Endothelial cell of umbilical vein (primary cell): Measurements from ENCODE around the gene TEK. TPM values are rescaled to one million over a fixed set of nuclear protein-coding genes. Genes with fewer than 3 reads are reported as not detected.
"Not testable (repeated sequence)": the region's sequence is repeated elsewhere in the genome, so short reads cannot be mapped to it uniquely, and the experiment has no call there.

Source experiments
- BruUV-seq: library from RNA; stranded (reverse); fragments of 400-500 nt; replicated peaks from 2 replicates; lab custom pipeline; 2021; lab: Mats Ljungman, UMichigan
- CTCF ChIA-PET: fragments of 300-600, 350-600 bp; sonication (Branson Sonifier 250); formaldehyde crosslinking; loops from one replicate; lab custom pipeline; 2021; ENCODE audit warnings: antibody characterized with exemption, inconsistent platforms; lab: Charles Lee
- POLR2A ChIA-PET: fragments of 300-600, 350-600 bp; sonication (Branson Sonifier 250); formaldehyde crosslinking; loops from one replicate; lab custom pipeline; 2021; ENCODE audit warnings: antibody characterized with exemption, inconsistent platforms; lab: Charles Lee
- DNase-seq: peaks from one replicate; pipeline ENCODE4 v3.0.0-alpha.2; 2011; ENCODE audit warnings: low read depth, low spot score
- FAIRE-seq: peaks from 2 replicates; lab custom pipeline; 2011; peaks lifted over from hg19 to GRCh38; lab: Jason Lieb, UNC
- H2AFZ ChIP-seq: 2 replicates; pipeline ENCODE4 v1.6.0; 2012; ENCODE audit warnings: low read depth, low read length, control low read depth, inconsistent platforms
- H3K27ac ChIP-seq: 2 replicates; pipeline ENCODE4 v1.5.1; 2011; ENCODE audit warnings: low read depth, mild to moderate bottlenecking, control low read depth, low read length, moderate library complexity; ENCODE audit not compliant: insufficient read depth
- H3K27me3 ChIP-seq, 2 experiments: 2 replicates each; pipeline versions ENCODE4 v1.6.0 to v1.6.1; 2011; ENCODE audit warnings: low read length in 2 of 2, mixed read lengths in 1 of 2; ENCODE audit not compliant: control insufficient read depth in 2 of 2, insufficient read depth in 2 of 2
- H3K36me3 ChIP-seq, 2 experiments: 2 replicates in 1 of 2; 3 replicates in 1 of 2; pipeline ENCODE4 v1.5.1; 2011; ENCODE audit warnings: low read length in 2 of 2, mild to moderate bottlenecking in 1 of 2, moderate library complexity in 1 of 2; ENCODE audit not compliant: control insufficient read depth in 2 of 2, insufficient read depth in 2 of 2; ENCODE audit errors: extremely low read depth in 1 of 2
- H3K4me1 ChIP-seq: 3 replicates; pipeline ENCODE4 v1.5.1; 2011; ENCODE audit warnings: mild to moderate bottlenecking, low read length; ENCODE audit not compliant: control insufficient read depth, insufficient read depth; ENCODE audit errors: extremely low read depth
- H3K4me2 ChIP-seq: 2 replicates; pipeline ENCODE4 v1.6.1; 2011; ENCODE audit warnings: low read length, control low read depth, mixed read lengths; ENCODE audit not compliant: insufficient read depth
- H3K4me3 ChIP-seq, 3 experiments: fragments of 200-600 bp in 1 of 3; sonication (generic), shearing (Covaris generic) in 1 of 3; replicated peaks in 1 of 3; 2 replicates each; pipeline ENCODE4 v1.5.1; 2011 to 2016; ENCODE audit warnings: control low read depth in 3 of 3, low read length in 3 of 3, mild to moderate bottlenecking in 2 of 3, inconsistent platforms in 1 of 3, low read depth in 1 of 3, moderate library complexity in 1 of 3; ENCODE audit not compliant: insufficient read depth in 1 of 3
- H3K79me2 ChIP-seq: 2 replicates; pipeline ENCODE4 v1.6.0; 2012; ENCODE audit warnings: low read length, inconsistent platforms; ENCODE audit not compliant: control insufficient read depth, insufficient read depth
- H3K9ac ChIP-seq: replicated peaks from 2 replicates; pipeline ENCODE3; 2011; ENCODE audit warnings: low read length, control low read depth; ENCODE audit not compliant: insufficient read depth; ENCODE audit errors: extremely low read depth
- H3K9me1 ChIP-seq: replicated peaks from 3 replicates; pipeline ENCODE4 v1.6.0; 2011; ENCODE audit warnings: mild to moderate bottlenecking, low read length; ENCODE audit not compliant: control insufficient read depth, insufficient read depth; ENCODE audit errors: extremely low read depth
- H3K9me3 ChIP-seq: replicated peaks from 2 replicates; pipeline ENCODE4 v1.5.1; 2012; ENCODE audit warnings: low read length, inconsistent platforms; ENCODE audit not compliant: control insufficient read depth, insufficient read depth
- H4K20me1 ChIP-seq: replicated peaks from 2 replicates; pipeline ENCODE3; 2011; ENCODE audit warnings: mild to moderate bottlenecking, low read length; ENCODE audit not compliant: control insufficient read depth, insufficient read depth; ENCODE audit errors: extremely low read depth
- EZH2 ChIP-seq: IDR thresholded peaks from 2 replicates; pipeline ENCODE4 v1.6.1; 2012; ENCODE audit warnings: borderline replicate concordance, low read depth, mild to moderate bottlenecking, moderate library complexity, low read length, inconsistent platforms; ENCODE audit not compliant: severe bottlenecking
- GATA2 ChIP-seq: IDR thresholded peaks from 2 replicates; pipeline ENCODE4 v1.7.0; 2011; ENCODE audit warnings: low read depth, mild to moderate bottlenecking, moderate library complexity, mixed read lengths, low read length; ENCODE audit not compliant: insufficient read length, insufficient read depth
- JUN ChIP-seq: IDR thresholded peaks from 2 replicates; pipeline ENCODE4 v1.6.1; 2011; ENCODE audit warnings: borderline replicate concordance, low read depth; ENCODE audit not compliant: insufficient read length, insufficient read depth
- MAX ChIP-seq: IDR thresholded peaks from 2 replicates; pipeline ENCODE4 v1.6.1; 2011; ENCODE audit not compliant: insufficient read depth, insufficient read length
- MYC ChIP-seq: IDR thresholded peaks from one replicate; pipeline ENCODE4 v1.6.1; 2011; ENCODE audit warnings: mild to moderate bottlenecking, low read depth, low read length
- POLR2A ChIP-seq: IDR thresholded peaks from 2 replicates; pipeline ENCODE4 v1.6.1; 2012; ENCODE audit warnings: low read depth, mild to moderate bottlenecking, control low read depth, low read length
- POLR2AphosphoS5 ChIP-seq: IDR thresholded peaks from 2 replicates; pipeline ENCODE4 v1.6.1; 2012; ENCODE audit warnings: low read depth, mild to moderate bottlenecking, control low read depth, low read length, moderate library complexity; ENCODE audit not compliant: insufficient read depth
- dilution Hi-C: fragments of 300-500 bp; cut with MboI; formaldehyde crosslinking; loops from one replicate; pipeline ENCODE4 v1.15.0; 2019; ENCODE audit warnings: low sequenced_read_pairs; ENCODE audit not compliant: extremely low pct_ligation_motif_present
- intact Hi-C: fragments of 100-400 bp; cut with micrococcal nuclease; formaldehyde crosslinking; loops from one replicate; pipeline ENCODE4 v1.10.0; 2022
- polyA plus RNA-seq, 4 experiments: library from polyadenylated mRNA; depleted of rRNA in 3 of 4; stranded (reverse) in 3 of 4; unstranded in 1 of 4; fragments of >200 nt; gene quantifications; 2 replicates each; pipeline versions ENCODE4 v1.2.1 to v1.2.3, GENCODE V29; 2011 to 2012; ENCODE audit warnings: missing spikeins in 1 of 4
- total RNA-seq: library from RNA; stranded (reverse); gene quantifications from 2 replicates; pipeline ENCODE4 v1.2.3, GENCODE V29; 2021
- TF ChIP-seq, protein P1 (sequence below), 2 donors: IDR thresholded peaks; 1 replicate in 1 of 2; 2 replicates in 1 of 2; pipeline ENCODE4 v1.5.1; 2011; ENCODE audit warnings: low read length in 2 of 2, mild to moderate bottlenecking in 2 of 2, moderate library complexity in 2 of 2, control low read depth in 1 of 2, inconsistent platforms in 1 of 2, low read depth in 1 of 2; ENCODE audit not compliant: insufficient read depth in 1 of 2; ENCODE audit errors: extremely low read depth in 1 of 2

The TEK gene
- total and polyA plus RNA-seq, 2 donors (not counting 3 experiments of a cell fraction or from before 2014, with no cell fraction given) = 26.9 to 44.1 TPM

DNA sequence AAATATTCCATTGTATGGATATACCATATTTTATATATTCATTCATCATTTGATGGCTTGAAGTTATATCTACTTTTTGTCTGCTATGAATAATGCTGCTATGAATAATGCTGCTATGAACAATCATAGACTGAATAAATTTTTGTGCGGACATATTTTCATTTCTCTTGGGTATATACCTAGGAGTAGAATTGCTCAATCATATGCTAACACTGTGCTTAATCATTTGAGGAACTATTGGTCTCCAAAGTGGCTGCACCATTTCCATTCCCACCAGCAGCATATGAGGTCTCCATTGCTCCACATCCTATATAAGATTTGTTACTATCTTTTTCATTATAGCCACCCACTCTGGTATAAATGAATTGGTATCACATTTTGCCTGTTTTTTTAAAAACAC lies 18.3 kb upstream of the TEK start:
- dilution Hi-C loops (no loop called here), intact Hi-C loops (no loop called here)
- no peak for FAIRE-seq
- CTCF ChIA-PET = interaction anchor here (1.2 kb wide), 1 partner anchor 27 kb away, joined by 3 read pairs; no protein-coding TSS in a partner anchor
- Histone ChIP-seq H3K4me3 (no peak overlapping the region), H3K9me1 (no peaks in the 10 kb centered on the region), H3K9me3 (no peaks in the 10 kb centered on the region), H3K4me1 (peaks cover 6% of the 10 kb centered on the region), H3K9ac (no peak overlapping the region), H3K27ac (no peak overlapping the region), H2AFZ (no peak overlapping the region), H4K20me1 (no peaks in the 10 kb centered on the region), H3K4me2 (no peak overlapping the region), H3K79me2 (no peaks in the 10 kb centered on the region), H3K36me3 (no peaks in the 10 kb centered on the region), H3K27me3 (no peaks in the 10 kb centered on the region)
- TF ChIP-seq MAX (no peak), EZH2 (no peak), MYC (no peak), POLR2A (no peak), JUN (no peak), GATA2 (no peak), POLR2AphosphoS5 (no peak)
- TF ChIP-seq, protein P1, sequence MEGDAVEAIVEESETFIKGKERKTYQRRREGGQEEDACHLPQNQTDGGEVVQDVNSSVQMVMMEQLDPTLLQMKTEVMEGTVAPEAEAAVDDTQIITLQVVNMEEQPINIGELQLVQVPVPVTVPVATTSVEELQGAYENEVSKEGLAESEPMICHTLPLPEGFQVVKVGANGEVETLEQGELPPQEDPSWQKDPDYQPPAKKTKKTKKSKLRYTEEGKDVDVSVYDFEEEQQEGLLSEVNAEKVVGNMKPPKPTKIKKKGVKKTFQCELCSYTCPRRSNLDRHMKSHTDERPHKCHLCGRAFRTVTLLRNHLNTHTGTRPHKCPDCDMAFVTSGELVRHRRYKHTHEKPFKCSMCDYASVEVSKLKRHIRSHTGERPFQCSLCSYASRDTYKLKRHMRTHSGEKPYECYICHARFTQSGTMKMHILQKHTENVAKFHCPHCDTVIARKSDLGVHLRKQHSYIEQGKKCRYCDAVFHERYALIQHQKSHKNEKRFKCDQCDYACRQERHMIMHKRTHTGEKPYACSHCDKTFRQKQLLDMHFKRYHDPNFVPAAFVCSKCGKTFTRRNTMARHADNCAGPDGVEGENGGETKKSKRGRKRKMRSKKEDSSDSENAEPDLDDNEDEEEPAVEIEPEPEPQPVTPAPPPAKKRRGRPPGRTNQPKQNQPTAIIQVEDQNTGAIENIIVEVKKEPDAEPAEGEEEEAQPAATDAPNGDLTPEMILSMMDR (IDR thresholded peaks at IDR 0.05; ENCODE audit: extremely low read depth in 1 of 2, insufficient read depth in 1 of 2, low read depth in 1 of 2, low read length in 2 of 2) = no peak
- POLR2A ChIA-PET = no interaction called here
- DNase-seq = no peak
- no TSS peak for BruUV-seq

DNA sequence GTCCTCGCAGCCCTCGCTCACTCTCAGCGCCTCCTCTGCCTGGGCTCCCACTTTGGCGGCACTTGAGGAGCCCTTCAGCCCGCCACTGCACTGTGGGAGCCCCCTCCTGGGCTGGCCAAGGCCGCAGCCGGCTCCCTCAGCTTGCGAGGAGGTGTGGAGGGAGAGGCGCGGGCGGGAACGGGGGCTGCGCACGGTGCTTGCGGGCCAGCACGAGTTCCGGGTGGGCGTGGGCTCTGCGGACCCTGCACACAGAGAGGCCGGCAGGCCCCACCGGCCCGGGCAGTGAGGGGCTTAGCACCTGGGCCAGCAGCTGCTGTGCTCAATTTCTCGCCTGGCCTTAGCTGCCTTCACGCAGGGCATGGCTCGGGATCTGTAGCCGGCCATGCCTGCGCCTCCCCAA lies 16.5 kb upstream of the TEK start:
- H3K36me3 ChIP-seq, H3K9me3 ChIP-seq, H2AFZ ChIP-seq, BruUV-seq, intact Hi-C loops, H3K79me2 ChIP-seq, dilution Hi-C loops, H3K9me1 ChIP-seq, POLR2A ChIA-PET, H3K27me3 ChIP-seq, H3K4me1 ChIP-seq, H3K9ac ChIP-seq, H3K27ac ChIP-seq, H4K20me1 ChIP-seq, FAIRE-seq, DNase-seq, H3K4me2 ChIP-seq, H3K4me3 ChIP-seq: not testable (repeated sequence)
- CTCF ChIA-PET = interaction anchor here (1.4 to 3.6 kb wide), 2 partner anchors 12 to 29 kb away, joined by 6 to 19 read pairs; no protein-coding TSS in a partner anchor

- POLR2A ChIA-PET, BruUV-seq, H4K20me1 ChIP-seq, dilution Hi-C loops, H3K4me2 ChIP-seq, H3K9me3 ChIP-seq, H3K27ac ChIP-seq, H3K4me1 ChIP-seq, H3K79me2 ChIP-seq, H3K27me3 ChIP-seq, H3K4me3 ChIP-seq, DNase-seq, H2AFZ ChIP-seq, H3K9ac ChIP-seq, FAIRE-seq, H3K9me1 ChIP-seq, H3K36me3 ChIP-seq, intact Hi-C loops: not testable (repeated sequence)
- CTCF ChIA-PET = interaction anchor here (0.6 to 3.6 kb wide), 8 partner anchors 11 to 113 kb away, joined by 3 to 19 read pairs (median 4); partner anchors contain the start of gene TEK
These were observed 15.5 kb upstream of the TEK start for GRCh38 chr9:27093384-27094067.
